Measurements from ENCODE around the gene NR6A1. TPM values are rescaled to one million over a fixed set of nuclear protein-coding genes. Genes with fewer than 3 reads are reported as not detected.

The NR6A1 gene
- total RNA-seq, 1 experiment from 2014 or later: 99.3 TPM

DNA sequence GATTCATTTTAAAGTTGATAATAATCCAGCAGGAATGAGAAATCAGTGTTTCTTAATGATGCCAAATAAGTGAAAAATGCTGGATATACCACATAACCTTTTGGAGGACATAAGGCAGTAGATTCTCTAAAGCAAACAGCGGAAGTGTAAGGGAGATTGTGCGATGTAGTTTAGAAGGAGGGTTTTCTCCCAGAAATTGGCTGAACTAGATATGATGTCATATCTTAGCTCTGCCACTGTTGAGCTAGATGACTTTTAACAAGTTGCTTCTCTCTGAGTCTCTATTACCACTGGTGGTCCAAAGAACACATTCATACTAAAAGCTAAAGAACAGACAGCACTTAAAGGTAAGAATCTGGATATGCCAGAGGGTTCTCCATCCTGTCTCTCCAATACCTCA lies 107.0 kb downstream of the NR6A1 start:
- Histone ChIP-seq H3K23me2 (ENCODE audit: insufficient read length, low read depth, low read length, poor library complexity, severe bottlenecking) (peaks cover 9% of the 10 kb centered on the region), H3K18ac (ENCODE audit: insufficient read length, low read depth, low read length) (no peak overlapping the region), H2AK5ac (ENCODE audit: insufficient read length, low read length) (no peak overlapping the region), H3K9me3 (ENCODE audit: control insufficient read depth, low read depth, low read length) (no peaks in the 10 kb centered on the region), H3K14ac (ENCODE audit: insufficient read depth, low read length) (no peak overlapping the region), H3K4me1 (ENCODE audit: insufficient read depth, low read length) (peaks cover 2% of the 10 kb centered on the region; the same call in 1 of the 2 replicates), H2BK5ac (ENCODE audit: insufficient read length, low read length) (no peak overlapping the region), H4K8ac (replicated peaks; ENCODE audit: insufficient read length, low read depth, low read length) (no peak overlapping the region), H3K27ac (ENCODE audit: insufficient read length, low read depth, low read length) (no peak overlapping the region), H3K4ac (ENCODE audit: low read depth, low read length) (no peak overlapping the region), H4K5ac (ENCODE audit: insufficient read length, low read depth, low read length) (no peak overlapping the region), H2BK15ac (ENCODE audit: low read depth, low read length) (no peak overlapping the region), H3K27me3 (ENCODE audit: insufficient read depth, low read length) (no peaks in the 10 kb centered on the region), H3T11ph (ENCODE audit: low read length) (no peak overlapping the region), H3K4me2 (ENCODE audit: insufficient read depth, insufficient read length, low read length) (no peak overlapping the region), H3K9ac (ENCODE audit: extremely low read depth, insufficient read length, low read length) (no peak overlapping the region), H3K79me2 (ENCODE audit: insufficient read depth, low read length) (peaks cover 7% of the 10 kb centered on the region; the same call in 1 of the 2 replicates), H2BK120ac (ENCODE audit: low read depth, low read length, poor library complexity, severe bottlenecking) (no peak overlapping the region), H4K20me1 (ENCODE audit: control insufficient read depth, insufficient read depth, insufficient read length) (no peaks in the 10 kb centered on the region), H3K79me1 (ENCODE audit: insufficient read depth, low read depth, low read length, poor library complexity, severe bottlenecking) (peaks cover 3% of the 10 kb centered on the region), H2AFZ (ENCODE audit: low read length) (no peak overlapping the region), H2BK12ac (ENCODE audit: insufficient read length, low read depth, low read length) (no peak overlapping the region), H3K23ac (ENCODE audit: insufficient read length, low read depth, low read length) (no peak overlapping the region), H2BK20ac (ENCODE audit: low read depth, low read length, poor library complexity, severe bottlenecking) (no peak overlapping the region), H4K91ac (ENCODE audit: insufficient read length, low read depth, low read length) (no peak overlapping the region), H3K56ac (ENCODE audit: insufficient read length, low read depth, low read length) (no peak overlapping the region)
- TF ChIP-seq, protein P1, sequence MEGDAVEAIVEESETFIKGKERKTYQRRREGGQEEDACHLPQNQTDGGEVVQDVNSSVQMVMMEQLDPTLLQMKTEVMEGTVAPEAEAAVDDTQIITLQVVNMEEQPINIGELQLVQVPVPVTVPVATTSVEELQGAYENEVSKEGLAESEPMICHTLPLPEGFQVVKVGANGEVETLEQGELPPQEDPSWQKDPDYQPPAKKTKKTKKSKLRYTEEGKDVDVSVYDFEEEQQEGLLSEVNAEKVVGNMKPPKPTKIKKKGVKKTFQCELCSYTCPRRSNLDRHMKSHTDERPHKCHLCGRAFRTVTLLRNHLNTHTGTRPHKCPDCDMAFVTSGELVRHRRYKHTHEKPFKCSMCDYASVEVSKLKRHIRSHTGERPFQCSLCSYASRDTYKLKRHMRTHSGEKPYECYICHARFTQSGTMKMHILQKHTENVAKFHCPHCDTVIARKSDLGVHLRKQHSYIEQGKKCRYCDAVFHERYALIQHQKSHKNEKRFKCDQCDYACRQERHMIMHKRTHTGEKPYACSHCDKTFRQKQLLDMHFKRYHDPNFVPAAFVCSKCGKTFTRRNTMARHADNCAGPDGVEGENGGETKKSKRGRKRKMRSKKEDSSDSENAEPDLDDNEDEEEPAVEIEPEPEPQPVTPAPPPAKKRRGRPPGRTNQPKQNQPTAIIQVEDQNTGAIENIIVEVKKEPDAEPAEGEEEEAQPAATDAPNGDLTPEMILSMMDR (conservative IDR thresholded peaks at IDR 0.05): no peak
- WGBS (ENCODE audit: extremely low coverage, insufficient read length, low lambda C conversion rate): no CpG with 5 or more reads among the region's 2 CpGs
- Mint-ChIP-seq H3K27ac (no peak overlapping the region), H3K9me3 (no peaks in the 10 kb centered on the region), H3K4me3 (no peak overlapping the region), H3K36me3 (ENCODE audit: insufficient read depth in 1 of 3, low read depth in 3 of 3) (no peaks in the 10 kb centered on the region), H3K27me3 (ENCODE audit: low read depth) (no peaks in the 10 kb centered on the region), H3K4me1 (peaks cover 22 to 33% of the 10 kb centered on the region in 2 experiments)
- DNase-seq: no peak

Measured in H9 (cell line).